ENCODE measurements around the gene HAND2.

HAND2 gene

DNA sequence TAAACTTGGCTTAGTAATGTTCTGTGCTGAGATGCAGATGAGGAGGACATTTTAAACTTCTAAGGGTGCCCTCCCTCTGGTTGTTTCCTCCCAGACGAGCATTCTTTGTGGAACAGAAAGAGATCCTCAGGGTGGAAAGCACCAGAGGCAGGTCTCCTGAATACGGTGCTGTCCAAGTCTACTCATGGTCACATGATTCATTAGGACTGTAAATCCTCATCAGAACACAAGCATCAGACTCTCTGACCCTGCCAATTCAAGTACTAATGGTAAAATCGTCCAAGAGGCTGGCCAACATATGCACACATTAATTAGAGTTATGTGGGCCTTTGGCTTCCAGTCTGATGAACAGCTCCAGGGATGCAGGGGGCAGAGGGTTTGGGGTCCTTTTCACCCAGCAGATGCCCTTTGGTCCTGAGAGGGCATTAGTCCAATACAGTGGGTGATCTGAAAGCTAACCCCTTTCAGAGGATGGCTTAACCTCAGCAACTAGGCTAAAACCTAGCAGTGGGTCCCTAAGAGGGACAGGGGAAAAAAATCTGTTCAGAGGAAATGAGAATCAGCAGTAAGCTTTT, 18.2 kb downstream of the HAND2 start:
- H3K27me3 ChIP-seq (replicated peaks; ENCODE audit: control insufficient read depth, insufficient read depth, low read length, poor library complexity, severe bottlenecking) = peaks cover 51% of the 10 kb centered on the region
- no peak for DNase-seq
- no peaks in the 10 kb centered on the region for H3K9me3 ChIP-seq (ENCODE audit: control insufficient read depth, low read length)

DNA sequence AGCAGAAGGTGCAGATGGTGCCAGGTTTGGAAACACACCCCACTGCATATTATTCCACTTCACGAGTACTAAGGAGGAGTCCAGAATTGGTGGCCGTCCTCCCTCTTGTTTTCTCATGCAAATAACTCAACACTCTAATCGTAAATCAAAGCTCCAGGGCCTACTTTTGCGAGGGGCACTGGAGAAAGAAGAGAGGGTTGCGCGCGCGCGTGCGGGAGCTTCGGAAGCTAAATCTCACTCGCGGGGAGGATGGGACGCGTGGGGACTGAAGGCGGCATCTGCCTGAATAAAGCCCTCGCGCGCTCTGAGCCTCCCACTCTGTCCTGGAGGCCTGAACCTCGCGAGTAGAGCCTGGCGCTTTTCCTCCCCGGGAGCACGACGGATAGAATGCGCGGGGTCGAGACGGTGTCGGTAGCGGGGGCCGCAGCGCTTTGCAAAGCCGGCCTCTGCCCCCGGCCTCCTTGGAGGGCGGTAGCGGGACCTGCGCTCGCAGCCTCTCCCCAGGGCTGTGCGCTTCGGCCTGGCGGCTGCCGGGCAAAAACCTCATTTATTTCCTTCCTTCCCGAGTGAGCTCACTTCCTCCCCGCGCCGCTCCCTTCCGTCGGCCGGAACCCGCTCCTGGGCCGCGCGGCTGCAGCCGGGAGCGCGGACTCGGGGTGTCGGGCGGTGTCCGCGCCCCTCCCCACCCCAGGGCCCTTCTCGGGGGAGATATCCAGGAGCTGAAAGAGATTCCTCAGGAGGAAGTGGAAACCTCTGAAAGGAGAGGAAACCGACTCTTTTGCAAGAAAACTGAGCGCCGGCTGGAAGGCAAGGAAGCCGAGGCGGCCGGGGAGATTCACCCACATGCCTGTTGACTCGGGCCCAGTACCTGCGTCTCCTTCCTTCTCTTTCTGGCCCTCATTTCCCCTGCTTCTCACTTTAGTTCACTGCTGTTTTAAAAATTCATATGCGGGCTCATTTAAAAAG, 20.7 kb downstream of the HAND2 start:
- peaks cover 23% of the 10 kb centered on the region for H3K4me1 ChIP-seq (ENCODE audit: control insufficient read depth, insufficient read depth, low read length, poor library complexity, severe bottlenecking)
- H3K4me3 ChIP-seq (ENCODE audit: insufficient read depth, low read depth, low read length, poor library complexity, severe bottlenecking) = peak overlapping the region; percentile 66
- H3K27me3 ChIP-seq (replicated peaks; ENCODE audit: control insufficient read depth, insufficient read depth, low read length, poor library complexity, severe bottlenecking) = peaks cover 62% of the 10 kb centered on the region
- H3K36me3 ChIP-seq (ENCODE audit: control insufficient read depth, insufficient read depth, low read length) = no peaks in the 10 kb centered on the region
- no peak overlapping the region for H3K27ac ChIP-seq (ENCODE audit: insufficient read depth, low read length, poor library complexity, severe bottlenecking)
- H3K9me3 ChIP-seq (ENCODE audit: control insufficient read depth, low read length) = no peaks in the 10 kb centered on the region
- DNase-seq = no peak

More for the DNA sequence above, 18.2 kb downstream of the HAND2 start:
- H3K4me1 ChIP-seq (ENCODE audit: control insufficient read depth, insufficient read depth, low read length, poor library complexity, severe bottlenecking) = peaks cover 23% of the 10 kb centered on the region
- no peaks in the 10 kb centered on the region for H3K36me3 ChIP-seq (ENCODE audit: control insufficient read depth, insufficient read depth, low read length)
- no peak overlapping the region for H3K4me3 ChIP-seq (ENCODE audit: insufficient read depth, low read depth, low read length, poor library complexity, severe bottlenecking)
- no peak overlapping the region for H3K27ac ChIP-seq (ENCODE audit: insufficient read depth, low read length, poor library complexity, severe bottlenecking)

DNA sequence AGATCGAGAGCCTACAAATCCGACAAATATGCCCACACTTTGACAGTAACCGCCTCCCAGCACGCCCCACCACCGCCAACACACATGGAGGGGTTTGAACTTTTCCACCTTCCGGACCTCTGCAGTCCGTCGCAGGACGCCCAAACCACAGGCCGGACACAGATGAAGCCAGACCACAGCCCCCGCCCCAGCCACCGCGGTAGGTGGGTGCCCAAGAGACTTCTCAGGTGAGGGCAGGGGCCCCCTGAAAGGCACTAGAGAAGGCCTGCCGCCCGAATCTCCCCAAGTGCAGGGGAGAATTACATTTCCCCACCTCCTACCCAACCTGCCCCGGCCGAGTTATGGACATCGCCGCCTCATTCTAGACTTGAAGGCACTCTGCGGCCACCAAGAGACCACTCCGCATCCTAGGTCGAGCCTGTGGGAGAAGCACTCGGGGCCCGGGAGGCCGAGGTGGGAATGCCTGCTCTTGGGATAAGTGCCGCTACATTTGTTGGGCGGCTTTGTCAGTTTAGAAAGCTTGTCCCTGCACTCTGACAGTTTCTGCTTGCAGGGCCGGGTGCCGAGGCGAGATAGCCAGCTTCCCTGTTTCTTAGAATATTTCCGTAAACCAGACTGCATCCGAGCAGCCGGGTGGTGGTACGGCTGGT, 21.5 kb downstream of the HAND2 start:
- peaks cover 62% of the 10 kb centered on the region for H3K27me3 ChIP-seq (replicated peaks; ENCODE audit: control insufficient read depth, insufficient read depth, low read length, poor library complexity, severe bottlenecking)
- no peak for DNase-seq
- H3K4me1 ChIP-seq (ENCODE audit: control insufficient read depth, insufficient read depth, low read length, poor library complexity, severe bottlenecking) = peaks cover 23% of the 10 kb centered on the region
- no peaks in the 10 kb centered on the region for H3K9me3 ChIP-seq (ENCODE audit: control insufficient read depth, low read length)
- H3K4me3 ChIP-seq (ENCODE audit: insufficient read depth, low read depth, low read length, poor library complexity, severe bottlenecking) = peak overlapping the region; percentile 66
- no peak overlapping the region for H3K27ac ChIP-seq (ENCODE audit: insufficient read depth, low read length, poor library complexity, severe bottlenecking)
- H3K36me3 ChIP-seq (ENCODE audit: control insufficient read depth, insufficient read depth, low read length) = no peaks in the 10 kb centered on the region

DNA sequence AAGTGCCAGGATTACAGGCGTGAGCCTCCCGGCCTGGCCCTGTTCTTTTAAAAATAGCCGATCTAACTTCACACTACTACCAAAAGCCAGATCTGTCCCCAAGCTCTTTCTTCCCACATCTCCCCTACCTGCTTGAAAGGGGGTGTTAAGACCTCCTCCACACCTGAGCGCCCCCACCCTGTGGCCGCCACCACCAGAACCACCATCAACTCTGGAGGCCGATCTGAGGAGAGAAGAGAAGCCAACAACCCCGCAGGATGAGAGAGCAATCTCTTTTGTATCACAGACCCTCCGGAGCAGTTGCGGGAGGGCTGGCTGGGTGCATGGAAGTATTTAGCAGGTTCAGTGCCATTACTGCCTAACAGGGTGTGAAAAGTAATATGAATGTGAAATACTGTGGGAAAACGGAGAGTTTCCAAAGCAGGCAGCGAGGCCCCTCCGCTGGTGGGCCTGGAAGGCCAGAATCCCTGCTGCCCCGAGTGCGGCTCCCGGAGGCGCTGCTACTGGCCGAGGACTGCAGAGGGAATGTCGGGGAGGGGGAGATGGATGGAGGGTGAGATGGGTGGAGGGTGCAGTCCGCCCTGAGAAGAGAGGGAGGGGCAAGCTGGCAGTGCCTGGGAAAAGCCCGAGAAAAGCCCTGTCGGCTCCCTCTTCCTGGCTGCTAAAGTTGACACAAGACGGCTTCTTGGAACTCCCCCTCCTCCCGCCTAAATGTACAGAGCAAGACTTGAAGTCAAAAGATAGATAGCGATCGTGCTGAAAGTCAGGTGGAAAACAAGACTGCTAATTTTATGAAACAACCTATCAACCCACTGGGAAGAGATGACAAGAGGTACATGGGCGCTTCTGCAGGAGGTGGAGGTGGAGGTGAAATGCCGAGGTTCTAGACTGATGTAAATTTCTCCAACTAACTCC, 22.3 kb downstream of the HAND2 start:
- Histone ChIP-seq H3K27me3 (replicated peaks; ENCODE audit: control insufficient read depth, insufficient read depth, low read length, poor library complexity, severe bottlenecking) (peaks cover 64% of the 10 kb centered on the region), H3K9me3 (ENCODE audit: control insufficient read depth, low read length) (no peaks in the 10 kb centered on the region), H3K27ac (ENCODE audit: insufficient read depth, low read length, poor library complexity, severe bottlenecking) (no peak overlapping the region), H3K36me3 (ENCODE audit: control insufficient read depth, insufficient read depth, low read length) (no peaks in the 10 kb centered on the region), H3K4me1 (ENCODE audit: control insufficient read depth, insufficient read depth, low read length, poor library complexity, severe bottlenecking) (peaks cover 23% of the 10 kb centered on the region), H3K4me3 (ENCODE audit: insufficient read depth, low read depth, low read length, poor library complexity, severe bottlenecking) (no peak overlapping the region)
- DNase-seq = no peak

DNA sequence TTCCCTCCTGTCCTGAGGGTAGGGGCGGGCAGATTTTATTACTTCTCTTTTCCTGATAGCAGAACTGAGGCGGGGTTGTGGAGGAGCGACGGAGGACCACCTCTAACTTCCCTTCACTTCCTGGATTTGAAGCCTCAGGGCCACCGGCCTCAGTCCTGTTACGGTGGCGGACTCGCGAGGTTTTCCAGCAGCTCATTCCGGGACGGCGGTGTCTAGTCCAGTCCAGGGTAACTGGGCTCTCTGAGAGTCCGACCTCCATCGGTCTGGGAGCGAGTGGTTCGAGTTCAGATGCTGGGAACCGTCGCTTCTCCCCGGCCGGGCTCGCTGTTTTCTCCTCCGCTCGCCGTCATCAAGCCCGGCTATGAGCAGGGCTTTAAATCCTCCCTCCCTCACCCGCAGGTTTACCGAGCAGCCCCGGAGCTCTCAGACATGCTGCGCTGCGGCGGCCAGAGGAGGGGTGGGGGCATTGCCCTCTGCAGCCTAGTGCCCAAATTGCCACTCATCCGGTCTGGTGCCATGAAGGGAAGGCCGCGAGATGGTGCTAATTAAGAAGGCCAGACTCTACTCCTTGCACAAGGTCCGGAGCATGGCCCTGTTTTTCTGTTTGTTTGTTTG, 23.3 kb downstream of the HAND2 start:
- Histone ChIP-seq H3K9me3 (ENCODE audit: control insufficient read depth, low read length) (no peaks in the 10 kb centered on the region), H3K4me3 (ENCODE audit: insufficient read depth, low read depth, low read length, poor library complexity, severe bottlenecking) (no peak overlapping the region), H3K36me3 (ENCODE audit: control insufficient read depth, insufficient read depth, low read length) (no peaks in the 10 kb centered on the region), H3K27me3 (replicated peaks; ENCODE audit: control insufficient read depth, insufficient read depth, low read length, poor library complexity, severe bottlenecking) (peaks cover 62% of the 10 kb centered on the region), H3K4me1 (ENCODE audit: control insufficient read depth, insufficient read depth, low read length, poor library complexity, severe bottlenecking) (peaks cover 23% of the 10 kb centered on the region), H3K27ac (ENCODE audit: insufficient read depth, low read length, poor library complexity, severe bottlenecking) (no peak overlapping the region)
- no peak for DNase-seq

DNA sequence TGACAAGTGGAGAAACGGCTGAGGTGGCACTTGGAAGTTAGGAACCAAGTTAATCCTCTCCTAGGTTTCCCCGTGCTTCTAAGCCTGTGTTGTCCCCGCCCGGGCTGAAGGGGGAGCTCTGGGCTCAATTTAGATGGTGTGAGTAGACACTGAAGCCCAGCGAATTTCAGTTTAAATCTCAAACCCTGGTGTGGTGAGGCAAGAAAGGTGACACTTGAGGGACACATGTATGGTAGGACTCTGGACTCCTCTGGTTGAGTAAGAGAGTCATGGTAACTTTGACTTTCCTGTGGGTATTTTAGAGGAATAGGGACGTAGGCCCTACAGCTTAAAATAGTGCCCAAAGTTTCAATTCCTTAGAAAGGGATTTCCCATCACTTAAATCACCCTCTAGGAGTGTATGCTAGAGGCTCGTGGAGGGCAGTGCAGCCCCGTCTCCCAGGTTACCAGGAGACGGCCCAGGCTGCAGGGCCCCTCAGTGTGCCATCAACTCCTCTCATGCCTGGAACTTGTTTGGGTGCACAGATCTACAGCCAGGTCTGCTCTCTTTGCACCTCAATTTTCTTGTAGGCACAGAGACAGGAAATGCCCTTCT, 24.0 kb downstream of the HAND2 start:
- peak in 1 of 3 donors; percentile 26 for DNase-seq
- no peak overlapping the region for H3K27ac ChIP-seq (ENCODE audit: insufficient read depth, low read length, poor library complexity, severe bottlenecking)
- H3K4me1 ChIP-seq (ENCODE audit: control insufficient read depth, insufficient read depth, low read length, poor library complexity, severe bottlenecking) = peaks cover 26% of the 10 kb centered on the region
- H3K9me3 ChIP-seq (ENCODE audit: control insufficient read depth, low read length) = no peaks in the 10 kb centered on the region
- peaks cover 63% of the 10 kb centered on the region for H3K27me3 ChIP-seq (replicated peaks; ENCODE audit: control insufficient read depth, insufficient read depth, low read length, poor library complexity, severe bottlenecking)
- no peak overlapping the region for H3K4me3 ChIP-seq (ENCODE audit: insufficient read depth, low read depth, low read length, poor library complexity, severe bottlenecking)
- no peaks in the 10 kb centered on the region for H3K36me3 ChIP-seq (ENCODE audit: control insufficient read depth, insufficient read depth, low read length)

DNA sequence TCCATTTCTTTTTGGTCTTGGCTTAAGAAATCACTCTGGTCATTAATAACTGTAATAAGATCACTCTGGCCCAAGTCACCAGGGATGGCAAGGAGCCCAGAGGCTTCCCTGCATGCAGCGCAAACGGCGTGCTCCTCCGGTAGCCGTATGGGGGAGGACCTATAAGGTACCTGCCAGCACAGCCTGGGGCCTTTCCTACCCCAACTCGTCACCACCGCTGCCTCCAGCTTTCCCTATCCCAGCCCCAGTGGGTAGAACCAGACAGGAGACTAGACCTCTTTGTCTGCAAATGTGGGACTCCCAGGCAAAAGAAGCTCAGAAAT, 25.9 kb downstream of the HAND2 start:
- Histone ChIP-seq H3K27ac (ENCODE audit: insufficient read depth, low read length, poor library complexity, severe bottlenecking) (no peak overlapping the region), H3K4me3 (ENCODE audit: insufficient read depth, low read depth, low read length, poor library complexity, severe bottlenecking) (no peak overlapping the region), H3K36me3 (ENCODE audit: control insufficient read depth, insufficient read depth, low read length) (no peaks in the 10 kb centered on the region), H3K4me1 (ENCODE audit: control insufficient read depth, insufficient read depth, low read length, poor library complexity, severe bottlenecking) (peaks cover 20% of the 10 kb centered on the region), H3K9me3 (ENCODE audit: control insufficient read depth, low read length) (no peaks in the 10 kb centered on the region), H3K27me3 (replicated peaks; ENCODE audit: control insufficient read depth, insufficient read depth, low read length, poor library complexity, severe bottlenecking) (peaks cover 62% of the 10 kb centered on the region)
- DNase-seq = no peak

DNA sequence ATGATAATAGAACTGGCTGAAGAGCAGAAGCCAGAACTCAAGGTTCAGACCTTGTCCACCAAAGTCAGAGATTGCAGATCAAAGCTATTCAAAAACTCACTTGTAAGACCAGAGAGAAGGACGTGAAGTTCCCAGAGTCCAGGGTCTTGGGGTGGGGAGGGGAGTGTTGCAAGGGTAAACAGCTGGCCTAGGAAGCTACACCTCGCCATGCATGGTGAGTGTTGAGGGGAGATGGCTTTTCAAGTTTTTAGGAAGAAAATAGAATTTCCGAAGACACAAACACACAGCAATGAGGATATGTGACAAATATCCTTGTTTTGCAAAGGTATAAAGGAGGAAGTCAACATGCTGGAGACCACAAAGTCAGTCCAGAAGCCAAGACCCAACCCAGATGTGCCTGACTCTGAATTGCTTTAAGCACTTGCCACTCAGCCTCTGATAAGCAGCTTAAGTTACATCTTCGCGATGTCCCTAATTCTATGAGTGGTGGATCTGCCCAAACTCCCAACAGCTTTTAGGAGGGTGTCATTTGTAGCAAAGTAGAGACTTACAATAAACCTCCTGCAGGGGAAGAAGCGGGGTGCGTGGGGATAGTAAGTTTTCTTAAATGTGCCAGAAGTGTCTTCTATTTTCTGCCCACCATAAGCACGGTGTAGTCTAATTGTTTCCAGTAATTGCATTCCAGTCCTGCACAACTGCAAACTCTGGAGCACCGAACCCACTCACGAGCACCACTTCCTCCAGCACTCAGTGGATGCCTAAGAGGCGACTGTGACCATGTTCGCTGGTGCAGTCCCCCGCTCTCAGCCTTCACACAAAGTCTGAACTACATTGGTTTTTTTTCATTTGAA, 26.5 kb downstream of the HAND2 start:
- H3K36me3 ChIP-seq (ENCODE audit: control insufficient read depth, insufficient read depth, low read length) = no peaks in the 10 kb centered on the region
- H3K4me3 ChIP-seq (ENCODE audit: insufficient read depth, low read depth, low read length, poor library complexity, severe bottlenecking) = no peak overlapping the region
- peaks cover 14% of the 10 kb centered on the region for H3K4me1 ChIP-seq (ENCODE audit: control insufficient read depth, insufficient read depth, low read length, poor library complexity, severe bottlenecking)
- H3K27me3 ChIP-seq (replicated peaks; ENCODE audit: control insufficient read depth, insufficient read depth, low read length, poor library complexity, severe bottlenecking) = peaks cover 57% of the 10 kb centered on the region
- DNase-seq = no peak
- H3K27ac ChIP-seq (ENCODE audit: insufficient read depth, low read length, poor library complexity, severe bottlenecking) = no peak overlapping the region
- no peaks in the 10 kb centered on the region for H3K9me3 ChIP-seq (ENCODE audit: control insufficient read depth, low read length)

Data from effector memory CD4-positive, alpha-beta T cell (primary cell).